Measurements from ENCODE around the gene C16orf54. TPM values are rescaled to one million over a fixed set of nuclear protein-coding genes. Genes with fewer than 3 reads are reported as not detected.

The C16orf54 gene
- total and polyA plus RNA-seq, 10 of the 15 experiments (the other 5 are each of a cell fraction or from before 2014, with no cell fraction given), result 2.1 to 13.3 (median 5.4) TPM

GRCh38 chr16:29729116-29729521 lies 16.7 kb downstream of the C16orf54 start (continued):
- no peak for TF ChIP-seq PRDM15 (CRISPR knock-in tag; IDR thresholded peaks at IDR 0.05)
- TF ChIP-seq ZNF217 (IDR thresholded peaks at IDR 0.05), result no peak
- peak; percentile 44 for TF ChIP-seq IKZF1 (conservative IDR thresholded peaks at IDR 0.05)
- no peak for TF ChIP-seq EP300 (IDR thresholded peaks at IDR 0.05; ENCODE audit: borderline replicate concordance in 1 of 2, control insufficient read depth in 1 of 2, low read depth in 2 of 2, low read length in 2 of 2)
- TF ChIP-seq YBX1 (IDR thresholded peaks at IDR 0.05), result no peak
- peak; percentile 44 to 56 (median 54); a peak in 5 of 6 replicates for TF ChIP-seq CTCF (IDR thresholded peaks at IDR 0.05 in 2 of 3, conservative IDR thresholded peaks at IDR 0.05 in 1 of 3; ENCODE audit: control insufficient read depth in 2 of 3, extremely low read depth in 1 of 3, insufficient read depth in 1 of 3, low read depth in 3 of 3, low read length in 3 of 3)
- TF ChIP-seq SUZ12 (IDR thresholded peaks at IDR 0.05; ENCODE audit: unreplicated experiment), result no peak
- TF ChIP-seq, protein P1, sequence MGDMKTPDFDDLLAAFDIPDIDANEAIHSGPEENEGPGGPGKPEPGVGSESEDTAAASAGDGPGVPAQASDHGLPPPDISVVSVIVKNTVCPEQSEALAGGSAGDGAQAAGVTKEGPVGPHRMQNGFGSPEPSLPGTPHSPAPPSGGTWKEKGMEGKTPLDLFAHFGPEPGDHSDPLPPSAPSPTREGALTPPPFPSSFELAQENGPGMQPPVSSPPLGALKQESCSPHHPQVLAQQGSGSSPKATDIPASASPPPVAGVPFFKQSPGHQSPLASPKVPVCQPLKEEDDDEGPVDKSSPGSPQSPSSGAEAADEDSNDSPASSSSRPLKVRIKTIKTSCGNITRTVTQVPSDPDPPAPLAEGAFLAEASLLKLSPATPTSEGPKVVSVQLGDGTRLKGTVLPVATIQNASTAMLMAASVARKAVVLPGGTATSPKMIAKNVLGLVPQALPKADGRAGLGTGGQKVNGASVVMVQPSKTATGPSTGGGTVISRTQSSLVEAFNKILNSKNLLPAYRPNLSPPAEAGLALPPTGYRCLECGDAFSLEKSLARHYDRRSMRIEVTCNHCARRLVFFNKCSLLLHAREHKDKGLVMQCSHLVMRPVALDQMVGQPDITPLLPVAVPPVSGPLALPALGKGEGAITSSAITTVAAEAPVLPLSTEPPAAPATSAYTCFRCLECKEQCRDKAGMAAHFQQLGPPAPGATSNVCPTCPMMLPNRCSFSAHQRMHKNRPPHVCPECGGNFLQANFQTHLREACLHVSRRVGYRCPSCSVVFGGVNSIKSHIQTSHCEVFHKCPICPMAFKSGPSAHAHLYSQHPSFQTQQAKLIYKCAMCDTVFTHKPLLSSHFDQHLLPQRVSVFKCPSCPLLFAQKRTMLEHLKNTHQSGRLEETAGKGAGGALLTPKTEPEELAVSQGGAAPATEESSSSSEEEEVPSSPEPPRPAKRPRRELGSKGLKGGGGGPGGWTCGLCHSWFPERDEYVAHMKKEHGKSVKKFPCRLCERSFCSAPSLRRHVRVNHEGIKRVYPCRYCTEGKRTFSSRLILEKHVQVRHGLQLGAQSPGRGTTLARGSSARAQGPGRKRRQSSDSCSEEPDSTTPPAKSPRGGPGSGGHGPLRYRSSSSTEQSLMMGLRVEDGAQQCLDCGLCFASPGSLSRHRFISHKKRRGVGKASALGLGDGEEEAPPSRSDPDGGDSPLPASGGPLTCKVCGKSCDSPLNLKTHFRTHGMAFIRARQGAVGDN (IDR thresholded peaks at IDR 0.05), result no peak
- no peak for TF ChIP-seq PML (IDR thresholded peaks at IDR 0.05; ENCODE audit: low read length)
- no peak for TF ChIP-seq E2F8 (IDR thresholded peaks at IDR 0.05; ENCODE audit: low read depth, partially characterized antibody)
- TF ChIP-seq KAT2A (conservative IDR thresholded peaks at IDR 0.05; ENCODE audit: control insufficient read depth, low read depth, low read length), result no peak
- TF ChIP-seq FOXK2 (IDR thresholded peaks at IDR 0.05), result no peak
- TF ChIP-seq TCF12 (IDR thresholded peaks at IDR 0.05; ENCODE audit: low read depth, low read length), result no peak
- TF ChIP-seq SMARCA5 (IDR thresholded peaks at IDR 0.05), result no peak
- no peak for TF ChIP-seq RFX5 (IDR thresholded peaks at IDR 0.05; ENCODE audit: low read depth, low read length)
- no peak for TF ChIP-seq BMI1 (IDR thresholded peaks at IDR 0.05; ENCODE audit: borderline replicate concordance)
- TF ChIP-seq SMC3 (IDR thresholded peaks at IDR 0.05; ENCODE audit: borderline replicate concordance, low read length), result peak; percentile 18; the same call in 1 of the 2 replicates

Data from GM12878 (cell line).